DOHH2 (cell line): ENCODE results near the gene PANK2.

Experiments used
- H3F3A ChIP-seq: fragments of 200-600 bp; sonication (generic), shearing (Covaris generic); 2 replicates; pipeline ENCODE4 v1.6.0; 2016; ENCODE audit warnings: antibody characterized with exemption, mild to moderate bottlenecking; ENCODE audit not compliant: control insufficient read depth, insufficient read depth
- H3K27ac ChIP-seq: fragments of 200-600 bp; sonication (generic); 2 replicates; pipeline ENCODE4 v1.5.1; 2014; ENCODE audit warnings: low read depth, mild to moderate bottlenecking, low read length, moderate library complexity
- H3K27me3 ChIP-seq: fragments of 200-600 bp; sonication (generic); 2 replicates; pipeline ENCODE4 v1.6.1; 2014; ENCODE audit warnings: mild to moderate bottlenecking, low read length, mixed read lengths; ENCODE audit not compliant: control insufficient read depth
- H3K36me3 ChIP-seq: fragments of 200-600 bp; sonication (generic); 2 replicates; pipeline ENCODE4 v1.6.1; 2014; ENCODE audit warnings: mild to moderate bottlenecking, low read length, moderate library complexity, mixed read lengths; ENCODE audit not compliant: control insufficient read depth
- H3K4me1 ChIP-seq: fragments of 200-600 bp; sonication (generic); 2 replicates; pipeline ENCODE4 v1.6.1; 2014; ENCODE audit warnings: mild to moderate bottlenecking, low read length, mixed read lengths; ENCODE audit not compliant: control insufficient read depth
- H3K4me2 ChIP-seq: fragments of 200-600 bp; sonication (generic); 2 replicates; pipeline ENCODE4 v1.6.0; 2014; ENCODE audit warnings: mild to moderate bottlenecking, low read length, moderate library complexity
- H3K4me3 ChIP-seq: fragments of 200-600 bp; sonication (generic); 2 replicates; pipeline ENCODE4 v1.5.1; 2014; ENCODE audit warnings: mild to moderate bottlenecking, low read length, mixed read lengths
- H3K79me2 ChIP-seq: fragments of 200-600 bp; sonication (generic); 2 replicates; pipeline ENCODE4 v1.6.1; 2014; ENCODE audit warnings: mild to moderate bottlenecking, low read length, mixed read lengths; ENCODE audit not compliant: control insufficient read depth
- H3K9me2 ChIP-seq: fragments of 200-600 bp; sonication (generic); replicated peaks from 2 replicates; pipeline ENCODE4 v1.6.1; 2014; ENCODE audit warnings: mild to moderate bottlenecking, low read length, mixed read lengths; ENCODE audit not compliant: control insufficient read depth
- H3K9me3 ChIP-seq: fragments of 200-600 bp; sonication (generic); 2 replicates; pipeline ENCODE4 v1.6.1; 2014; ENCODE audit warnings: antibody characterized with exemption, low read length, mixed read lengths; ENCODE audit not compliant: control insufficient read depth, insufficient read depth
- H4K20me1 ChIP-seq: fragments of 200-600 bp; sonication (generic); 2 replicates; pipeline ENCODE4 v1.6.0; 2014; ENCODE audit warnings: low read depth, mild to moderate bottlenecking, antibody characterized with exemption, low read length, moderate library complexity; ENCODE audit not compliant: control insufficient read depth, insufficient read depth
- EZH2phosphoT487 ChIP-seq: fragments of 200-600 bp; sonication (generic); IDR thresholded peaks from 2 replicates; pipeline ENCODE4 v1.6.1; 2017; ENCODE audit warnings: borderline replicate concordance, mild to moderate bottlenecking, antibody characterized with exemption, low read length, moderate library complexity, mixed read lengths
- TF ChIP-seq, protein P1 (sequence below): fragments of 200-600 bp; sonication (generic); IDR thresholded peaks from one replicate; pipeline ENCODE4 v1.5.1; 2014; ENCODE audit warnings: antibody characterized with exemption, mild to moderate bottlenecking, low read depth, low read length; ENCODE audit not compliant: poor library complexity, severe bottlenecking

PANK2 gene

DNA sequence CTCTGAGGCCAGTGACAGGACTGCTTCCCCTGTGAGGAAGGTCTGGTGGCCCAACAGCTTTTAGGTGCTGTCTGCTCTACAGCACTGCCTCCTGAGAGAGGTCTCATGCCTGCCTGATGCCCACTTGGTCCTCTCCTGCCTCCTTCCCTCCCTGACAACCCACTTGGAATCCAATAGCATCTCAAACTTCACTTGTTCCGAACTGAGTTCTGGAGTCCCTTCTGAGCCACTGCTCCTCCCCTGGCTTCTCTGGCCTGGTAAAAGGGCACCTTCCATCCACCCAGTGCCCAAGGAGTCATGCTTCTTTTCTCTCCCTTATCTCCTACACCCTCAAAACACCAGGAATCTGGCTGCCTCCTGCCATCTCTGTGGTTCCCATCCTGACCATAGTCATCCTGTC lies 40.6 kb upstream of the PANK2 start:
- Histone ChIP-seq H3K4me2 (no peak overlapping the region; the same call in 1 of the 2 replicates), H3K27me3 (no peaks in the 10 kb centered on the region), H3K36me3 (peaks cover 19% of the 10 kb centered on the region), H3K4me3 (no peak overlapping the region), H3K9me3 (no peaks in the 10 kb centered on the region), H3K79me2 (peaks cover 41% of the 10 kb centered on the region), H4K20me1 (peaks cover 6% of the 10 kb centered on the region), H3K4me1 (peaks cover 18% of the 10 kb centered on the region), H3F3A (peaks cover 5% of the 10 kb centered on the region; the same call in 1 of the 2 replicates), H3K9me2 (no peaks in the 10 kb centered on the region), H3K27ac (no peak overlapping the region)
- TF ChIP-seq, protein P1, sequence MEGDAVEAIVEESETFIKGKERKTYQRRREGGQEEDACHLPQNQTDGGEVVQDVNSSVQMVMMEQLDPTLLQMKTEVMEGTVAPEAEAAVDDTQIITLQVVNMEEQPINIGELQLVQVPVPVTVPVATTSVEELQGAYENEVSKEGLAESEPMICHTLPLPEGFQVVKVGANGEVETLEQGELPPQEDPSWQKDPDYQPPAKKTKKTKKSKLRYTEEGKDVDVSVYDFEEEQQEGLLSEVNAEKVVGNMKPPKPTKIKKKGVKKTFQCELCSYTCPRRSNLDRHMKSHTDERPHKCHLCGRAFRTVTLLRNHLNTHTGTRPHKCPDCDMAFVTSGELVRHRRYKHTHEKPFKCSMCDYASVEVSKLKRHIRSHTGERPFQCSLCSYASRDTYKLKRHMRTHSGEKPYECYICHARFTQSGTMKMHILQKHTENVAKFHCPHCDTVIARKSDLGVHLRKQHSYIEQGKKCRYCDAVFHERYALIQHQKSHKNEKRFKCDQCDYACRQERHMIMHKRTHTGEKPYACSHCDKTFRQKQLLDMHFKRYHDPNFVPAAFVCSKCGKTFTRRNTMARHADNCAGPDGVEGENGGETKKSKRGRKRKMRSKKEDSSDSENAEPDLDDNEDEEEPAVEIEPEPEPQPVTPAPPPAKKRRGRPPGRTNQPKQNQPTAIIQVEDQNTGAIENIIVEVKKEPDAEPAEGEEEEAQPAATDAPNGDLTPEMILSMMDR: no peak
- no peak for TF ChIP-seq EZH2phosphoT487

DNA sequence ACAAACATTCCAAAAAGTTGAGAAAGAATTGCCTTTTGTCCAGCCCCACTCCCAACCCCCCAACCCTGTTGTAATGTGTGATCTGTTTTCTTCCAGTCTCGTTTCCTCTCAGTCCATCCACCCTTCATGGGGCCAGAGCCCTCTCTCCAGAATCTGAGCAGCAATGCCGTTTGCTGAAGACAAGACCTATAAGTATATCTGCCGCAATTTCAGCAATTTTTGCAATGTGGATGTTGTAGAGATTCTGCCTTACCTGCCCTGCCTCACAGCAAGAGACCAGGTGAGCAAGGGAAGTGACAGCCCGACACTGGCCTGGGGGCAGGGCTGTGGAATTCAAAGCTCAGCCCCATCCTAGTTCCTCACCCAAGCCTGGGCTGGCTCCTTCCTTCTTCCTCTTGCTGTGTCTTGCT lies 34.7 kb upstream of the PANK2 start:
- no peaks in the 10 kb centered on the region for H3K9me2 ChIP-seq
- no peak overlapping the region for H3K27ac ChIP-seq
- H3K4me3 ChIP-seq: no peak overlapping the region
- no peaks in the 10 kb centered on the region for H4K20me1 ChIP-seq
- no peaks in the 10 kb centered on the region for H3K4me1 ChIP-seq
- peaks cover 14% of the 10 kb centered on the region for H3K79me2 ChIP-seq
- H3F3A ChIP-seq: 0 out of 2 replicates have a peak, but pooled peaks cover 3% of the 10 kb centered on the region
- no peak overlapping the region for H3K4me2 ChIP-seq
- TF ChIP-seq, protein P1: no peak
- TF ChIP-seq EZH2phosphoT487: no peak
- H3K27me3 ChIP-seq: no peaks in the 10 kb centered on the region
- no peaks in the 10 kb centered on the region for H3K9me3 ChIP-seq
- H3K36me3 ChIP-seq: peaks cover 35% of the 10 kb centered on the region

DNA sequence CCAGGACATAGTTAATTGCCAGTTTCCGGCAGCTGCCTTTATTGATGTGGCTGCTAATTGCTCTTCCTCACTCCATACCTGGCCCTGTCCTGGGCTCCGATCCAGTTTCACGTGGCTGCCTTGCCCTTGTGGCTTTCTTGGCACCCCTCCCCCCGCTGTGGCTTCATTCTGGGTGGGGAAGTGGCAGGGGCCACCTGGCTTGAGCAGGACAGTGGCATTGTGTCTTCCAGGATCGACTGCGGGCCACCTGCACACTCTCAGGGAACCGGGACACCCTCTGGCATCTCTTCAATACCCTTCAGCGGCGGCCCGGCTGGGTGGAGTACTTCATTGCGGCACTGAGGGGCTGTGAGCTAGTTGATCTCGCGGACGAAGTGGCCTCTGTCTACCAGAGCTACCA lies 31.8 kb upstream of the PANK2 start:
- TF ChIP-seq, protein P1: no peak
- Histone ChIP-seq H3K9me2 (no peaks in the 10 kb centered on the region), H3K27me3 (no peaks in the 10 kb centered on the region), H4K20me1 (no peaks in the 10 kb centered on the region), H3K4me2 (no peak overlapping the region), H3K9me3 (peaks cover 4% of the 10 kb centered on the region; the same call in 1 of the 2 replicates), H3K79me2 (peaks cover 7% of the 10 kb centered on the region), H3F3A (0 out of 2 replicates have a peak, but pooled peaks cover 3% of the 10 kb centered on the region), H3K27ac (no peak overlapping the region), H3K4me3 (no peak overlapping the region), H3K4me1 (no peaks in the 10 kb centered on the region), H3K36me3 (peaks cover 52% of the 10 kb centered on the region)

DNA sequence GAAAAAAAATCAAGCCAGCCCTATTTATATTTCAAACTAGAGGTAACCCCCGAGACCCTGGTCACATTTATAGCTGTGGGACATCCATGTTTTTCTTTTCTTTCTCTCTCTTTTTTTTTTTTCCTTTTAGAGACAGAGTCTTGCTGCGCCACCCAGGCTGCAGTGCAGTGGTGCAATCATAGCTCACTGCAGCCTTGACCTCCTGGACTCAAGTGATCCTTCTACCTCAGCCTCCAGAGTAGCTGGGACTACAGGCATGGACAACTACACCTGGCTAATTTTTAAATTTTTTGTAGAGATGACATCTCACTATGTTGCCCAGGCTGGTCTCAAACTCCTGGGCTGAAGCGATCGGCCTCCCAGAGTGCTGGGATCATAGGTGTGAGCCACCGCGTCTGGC lies 30.5 kb upstream of the PANK2 start:
- H3K9me2 ChIP-seq: no peaks in the 10 kb centered on the region
- H3K4me1 ChIP-seq: no peaks in the 10 kb centered on the region
- TF ChIP-seq, protein P1: no peak
- TF ChIP-seq EZH2phosphoT487: no peak
- H3K9me3 ChIP-seq: peaks cover 4% of the 10 kb centered on the region; the same call in 1 of the 2 replicates
- H3K4me2 ChIP-seq: no peak overlapping the region
- no peak overlapping the region for H3K27ac ChIP-seq
- no peaks in the 10 kb centered on the region for H3K27me3 ChIP-seq
- H3F3A ChIP-seq: 0 out of 2 replicates have a peak, but pooled peaks cover 3% of the 10 kb centered on the region
- H4K20me1 ChIP-seq: no peaks in the 10 kb centered on the region
- no peak overlapping the region for H3K4me3 ChIP-seq
- peaks cover 7% of the 10 kb centered on the region for H3K79me2 ChIP-seq
- peaks cover 65% of the 10 kb centered on the region for H3K36me3 ChIP-seq
